Measurements from ENCODE around the gene LBX1. TPM values are rescaled to one million over a fixed set of nuclear protein-coding genes. Genes with fewer than 3 reads are reported as not detected.

LBX1 gene
- total RNA-seq, 1 experiment from 2014 or later: not detected

DNA sequence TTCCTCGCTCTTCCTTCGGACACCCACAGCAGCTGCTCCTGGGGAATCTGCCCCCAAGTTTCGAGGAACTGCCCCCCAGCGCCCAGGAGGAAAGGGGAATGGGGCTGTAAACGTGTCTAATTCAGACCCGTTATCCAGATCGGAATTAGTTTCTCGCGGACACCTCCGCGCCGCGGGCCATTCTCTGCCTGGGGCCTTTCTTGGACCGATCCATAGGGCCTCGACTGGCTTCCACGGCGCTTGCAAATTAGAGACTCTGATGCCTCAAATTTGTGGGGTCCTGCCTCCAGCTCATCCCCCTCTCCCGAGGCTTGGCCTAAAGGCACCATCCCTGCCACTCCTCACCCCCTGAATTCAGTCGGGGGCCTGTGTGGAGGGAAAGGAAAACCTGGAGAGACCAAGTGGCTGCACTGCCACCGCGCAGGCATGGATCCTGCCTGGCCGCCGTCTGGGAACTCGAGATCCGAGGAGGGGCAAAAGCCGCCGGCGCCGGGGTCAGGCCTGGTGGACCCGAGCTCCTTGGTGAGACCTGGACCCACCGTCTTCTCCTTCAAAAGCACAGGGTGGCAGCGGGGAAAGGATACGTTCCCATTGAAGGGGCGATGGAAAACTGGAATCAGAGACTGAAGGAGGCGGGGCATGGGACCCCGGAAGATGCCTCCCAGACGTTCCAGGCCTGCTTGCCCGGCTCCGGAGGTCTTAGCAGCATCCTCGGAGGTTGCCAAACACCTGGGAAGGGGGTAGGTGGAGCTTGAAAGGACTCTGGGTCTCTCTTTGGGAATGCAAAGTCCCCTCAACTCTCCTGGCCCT lies 13.7 kb downstream of the LBX1 start:
- H3K27me3 ChIP-seq (ENCODE audit: insufficient read depth, low read length): 0 out of 2 replicates have a peak, but pooled peaks cover 3% of the 10 kb centered on the region
- H4K20me1 ChIP-seq (ENCODE audit: insufficient read depth): no peaks in the 10 kb centered on the region
- no peaks in the 10 kb centered on the region for H3K9me2 ChIP-seq (ENCODE audit: insufficient read depth)
- TF ChIP-seq, protein P1, sequence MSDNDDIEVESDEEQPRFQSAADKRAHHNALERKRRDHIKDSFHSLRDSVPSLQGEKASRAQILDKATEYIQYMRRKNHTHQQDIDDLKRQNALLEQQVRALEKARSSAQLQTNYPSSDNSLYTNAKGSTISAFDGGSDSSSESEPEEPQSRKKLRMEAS (IDR thresholded peaks at IDR 0.05): no peak
- TF ChIP-seq POLR2AphosphoS5 (IDR thresholded peaks at IDR 0.05; ENCODE audit: low read depth, low read length) (no peak), TCF7L2 (IDR thresholded peaks at IDR 0.05; ENCODE audit: borderline replicate concordance, extremely low read depth, insufficient read depth, insufficient read length) (no peak), SRF (IDR thresholded peaks at IDR 0.05; ENCODE audit: low read depth) (no peak), EZH2phosphoT487 (IDR thresholded peaks at IDR 0.05; ENCODE audit: borderline replicate concordance) (no peak), SP1 (IDR thresholded peaks at IDR 0.05; ENCODE audit: low read depth) (no peak), SIN3A (IDR thresholded peaks at IDR 0.05; ENCODE audit: low read depth) (no peak), ELF1 (IDR thresholded peaks at IDR 0.05; ENCODE audit: borderline replicate concordance, low read depth) (no peak), EZH2 (IDR thresholded peaks at IDR 0.05) (no peak), YY1 (IDR thresholded peaks at IDR 0.05; ENCODE audit: extremely low read depth, insufficient replicate concordance, low read depth, low read length) (no peak), JUND (IDR thresholded peaks at IDR 0.05) (no peak)
- TF ChIP-seq, protein P2, sequence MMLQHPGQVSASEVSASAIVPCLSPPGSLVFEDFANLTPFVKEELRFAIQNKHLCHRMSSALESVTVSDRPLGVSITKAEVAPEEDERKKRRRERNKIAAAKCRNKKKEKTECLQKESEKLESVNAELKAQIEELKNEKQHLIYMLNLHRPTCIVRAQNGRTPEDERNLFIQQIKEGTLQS (IDR thresholded peaks at IDR 0.05): no peak
- H3K9ac ChIP-seq (ENCODE audit: low read length): no peak overlapping the region
- no peak for DNase-seq (ENCODE audit: low read depth, low spot score)
- ChIA-PET CTCF (interaction anchor here (1.1 to 3.6 kb wide), 6 partner anchors 229 to 566 kb away, joined by 4 to 65 read pairs (median 34); no protein-coding TSS in a partner anchor), POLR2A (no interaction called here), RAD21 (ENCODE audit: low non-redundant PET in 1 of 2, low total read pairs in 2 of 2, uncharacterized antibody in 2 of 2, unreplicated experiment in 2 of 2) (interaction anchor here in 1 of 2 experiments (0.6 kb wide), 1 partner anchor 293 kb away, joined by 3 read pairs; no protein-coding TSS in a partner anchor)
- H3K4me2 ChIP-seq (ENCODE audit: low read length): no peak overlapping the region
- no peak overlapping the region for H2AFZ ChIP-seq (ENCODE audit: low read depth, low read length, poor library complexity, severe bottlenecking)
- H3K4me3 ChIP-seq (replicated peaks in 1 of 2; ENCODE audit: low read depth in 1 of 2, low read length in 2 of 2): no peak overlapping the region
- H3K36me3 ChIP-seq (ENCODE audit: control insufficient read depth in 1 of 2, insufficient read depth in 2 of 2, low read length in 2 of 2): no peaks in the 10 kb centered on the region
- intact Hi-C loops (cut with micrococcal nuclease): loop anchor here (2.0 kb wide), 2 partner anchors 83 to 857 kb away; no protein-coding TSS in a partner anchor
- no peaks in the 10 kb centered on the region for H3K79me2 ChIP-seq (ENCODE audit: insufficient read depth, low read length)
- H3K9me3 ChIP-seq (ENCODE audit: control insufficient read depth in 1 of 2, insufficient read depth in 1 of 2, low read depth in 1 of 2, low read length in 2 of 2): no peaks in the 10 kb centered on the region
- no TSS peak for BruUV-seq (replicated peaks)
- H3K4me1 ChIP-seq (ENCODE audit: control insufficient read depth in 1 of 2, insufficient read depth in 2 of 2, low read length in 2 of 2): peaks cover 7 to 17% of the 10 kb centered on the region in 2 experiments; a peak in 2 of 4 replicates
- ATAC-seq: no peak
- H3K27ac ChIP-seq (ENCODE audit: low read depth, low read length): no peak overlapping the region
